IMR-90 (cell line): ENCODE results near the gene SPATA2L.

Source experiments
- CHD1 ChIP-seq: IDR thresholded peaks from 2 replicates; pipeline ENCODE4 v1.6.1; 2012; ENCODE audit warnings: low read depth, low read length, improper control_type of control experiment
- POLR2A ChIP-seq: IDR thresholded peaks from 2 replicates; pipeline ENCODE4 v1.6.1; 2012; ENCODE audit warnings: mild to moderate bottlenecking, low read depth, low read length
- RAD21 ChIP-seq: IDR thresholded peaks from 2 replicates; pipeline ENCODE4 v1.6.1; 2012; ENCODE audit warnings: low read length, improper control_type of control experiment
- SMC3 ChIP-seq: fragments of 150-350 bp; IDR thresholded peaks from 2 replicates; pipeline ENCODE4 v1.6.1; 2016; ENCODE audit warnings: low read depth, mild to moderate bottlenecking, antibody characterized with exemption, low read length, moderate library complexity
- TF ChIP-seq, protein P1 (sequence below): conservative IDR thresholded peaks from 2 replicates; pipeline ENCODE4 v1.5.1; 2012; ENCODE audit warnings: mild to moderate bottlenecking, low read depth, low read length, improper control_type of control experiment

DNA sequence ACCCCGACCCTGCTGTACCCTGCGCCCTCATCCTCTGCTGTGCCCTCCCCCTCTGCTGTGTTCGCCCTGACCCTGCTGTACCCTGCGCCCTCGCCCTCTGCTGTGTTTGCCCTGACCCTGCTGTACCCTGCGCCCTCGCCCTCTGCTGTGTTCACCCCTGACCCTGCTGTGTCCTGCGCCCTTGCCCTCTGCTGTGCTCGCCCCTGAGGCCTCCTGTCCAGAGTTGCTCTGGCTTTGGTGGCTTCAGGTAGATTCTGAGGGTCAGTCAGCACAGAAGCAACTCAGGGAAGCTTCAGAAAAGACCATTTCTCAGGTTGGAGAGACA lies 31.4 kb upstream of the SPATA2L start:
- TF ChIP-seq RAD21 (no peak), CHD1 (no peak), POLR2A (no peak), SMC3 (no peak)
- TF ChIP-seq, protein P1, sequence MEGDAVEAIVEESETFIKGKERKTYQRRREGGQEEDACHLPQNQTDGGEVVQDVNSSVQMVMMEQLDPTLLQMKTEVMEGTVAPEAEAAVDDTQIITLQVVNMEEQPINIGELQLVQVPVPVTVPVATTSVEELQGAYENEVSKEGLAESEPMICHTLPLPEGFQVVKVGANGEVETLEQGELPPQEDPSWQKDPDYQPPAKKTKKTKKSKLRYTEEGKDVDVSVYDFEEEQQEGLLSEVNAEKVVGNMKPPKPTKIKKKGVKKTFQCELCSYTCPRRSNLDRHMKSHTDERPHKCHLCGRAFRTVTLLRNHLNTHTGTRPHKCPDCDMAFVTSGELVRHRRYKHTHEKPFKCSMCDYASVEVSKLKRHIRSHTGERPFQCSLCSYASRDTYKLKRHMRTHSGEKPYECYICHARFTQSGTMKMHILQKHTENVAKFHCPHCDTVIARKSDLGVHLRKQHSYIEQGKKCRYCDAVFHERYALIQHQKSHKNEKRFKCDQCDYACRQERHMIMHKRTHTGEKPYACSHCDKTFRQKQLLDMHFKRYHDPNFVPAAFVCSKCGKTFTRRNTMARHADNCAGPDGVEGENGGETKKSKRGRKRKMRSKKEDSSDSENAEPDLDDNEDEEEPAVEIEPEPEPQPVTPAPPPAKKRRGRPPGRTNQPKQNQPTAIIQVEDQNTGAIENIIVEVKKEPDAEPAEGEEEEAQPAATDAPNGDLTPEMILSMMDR = no peak
